Aorta (tissue), 5 donors: ENCODE data around the gene TAS2R41. TPM values are rescaled to one million over a fixed set of nuclear protein-coding genes. Genes with fewer than 3 reads are reported as not detected.

Experiments
- ATAC-seq: fragments of 200-7000 bp; cut with Tn5 transposase; one replicate; pipeline ENCODE4 v1.9.1; 2022; ENCODE audit warnings: moderate library complexity; ENCODE audit not compliant: low FRiP score
- DNase-seq, 2 donors: peaks; one replicate each; pipeline ENCODE4 v3.0.0-alpha.2; 2020
- H3K27ac ChIP-seq, 2 donors: one replicate each; pipeline ENCODE4 v1.5.1; 2013; ENCODE audit warnings: low read length in 2 of 2, mild to moderate bottlenecking in 2 of 2, moderate library complexity in 2 of 2, control low read depth in 1 of 2, inconsistent platforms in 1 of 2, low read depth in 1 of 2
- H3K27me3 ChIP-seq, 2 donors: one replicate each; pipeline ENCODE4 v1.6.1; 2013; ENCODE audit warnings: control low read depth in 1 of 2, low read length in 1 of 2, mild to moderate bottlenecking in 1 of 2, moderate library complexity in 1 of 2; ENCODE audit not compliant: insufficient read depth in 2 of 2, control insufficient read depth in 1 of 2
- H3K36me3 ChIP-seq, 2 donors: one replicate each; pipeline ENCODE4 v1.6.1; 2013; ENCODE audit warnings: control low read depth in 1 of 2, low read length in 1 of 2, mild to moderate bottlenecking in 1 of 2; ENCODE audit not compliant: insufficient read depth in 2 of 2, control insufficient read depth in 1 of 2
- H3K4me1 ChIP-seq, 2 donors: one replicate each; pipeline ENCODE4 v1.6.1; 2013; ENCODE audit warnings: low read length in 2 of 2, control low read depth in 1 of 2, mild to moderate bottlenecking in 1 of 2, moderate library complexity in 1 of 2; ENCODE audit not compliant: insufficient read depth in 2 of 2, control insufficient read depth in 1 of 2
- H3K4me3 ChIP-seq, 2 donors: one replicate each; pipeline ENCODE4 v1.5.1; 2013; ENCODE audit warnings: low read length in 2 of 2, control low read depth in 1 of 2, mild to moderate bottlenecking in 1 of 2
- H3K9me3 ChIP-seq: one replicate; pipeline ENCODE4 v1.6.1; 2013; ENCODE audit warnings: mild to moderate bottlenecking, low read length; ENCODE audit not compliant: control insufficient read depth
- WGBS, 2 donors: extraction: QIAGEN DNeasy Blood & Tissue Kit; methylation state at CpG; one replicate each; pipeline ENCODE4 v1.1.7; 2013; 5-methylcytosine and 5-hydroxymethylcytosine counted together
- intact Hi-C, 2 donors: fragments of 100-400 bp; cut with DNase I; formaldehyde crosslinking; loops; one replicate each; pipeline versions ENCODE4 v1.14.2 to v1.15.0; 2022
- polyA plus RNA-seq, 2 donors: library from polyadenylated mRNA; stranded (reverse); fragments of 200-250 nt; gene quantifications; one replicate each; pipeline ENCODE4 v1.2.3, GENCODE V29; 2013
- total RNA-seq, 2 donors: library from RNA; stranded (reverse); fragmentation: NEBNext Ultra II Directional; extraction: Animal tissue kit (Norgen Biotek cat#: 25700); gene quantifications; one replicate each; pipeline ENCODE4 v1.2.1, GENCODE V29; 2021
- donor health status: healthy with polysubstance abuse.
- donor health status: Bipolar disorder and iron deficiency.
- donor health status: DM: no; HTN: no; CAD: no.
- donor health status: DM: no; HTN: no; CAD: no.
- donor health status: DM: yes; HTN: yes; CAD: no.

Gene TAS2R41
- total and polyA plus RNA-seq, 4 donors = 0.69 to 1.0 TPM; not detected in 2

DNA sequence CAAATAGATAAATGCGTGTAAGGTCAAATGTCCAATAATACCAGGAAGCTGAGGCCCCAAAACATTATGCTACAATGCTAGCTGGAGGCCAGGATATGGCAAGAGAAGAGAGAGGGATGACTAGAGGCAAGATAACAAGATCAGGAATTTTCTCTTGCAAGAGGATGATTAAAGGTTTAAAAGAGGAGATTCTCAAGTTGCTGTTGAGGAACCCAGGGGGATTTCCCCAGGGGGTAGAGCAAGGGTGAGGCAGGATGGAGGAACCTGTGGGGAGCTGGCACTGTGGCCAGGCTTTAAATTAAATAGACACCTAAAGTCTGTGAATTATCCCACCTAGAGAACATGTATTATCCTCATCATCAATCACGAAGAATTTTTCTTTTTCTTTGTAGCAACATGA is 37.8 kb upstream of the TAS2R41 start:
- ATAC-seq = no peak
- intact Hi-C loops = no loop called here
- H3K27me3 ChIP-seq = no peaks in the 10 kb centered on the region
- H3K4me3 ChIP-seq = no peak overlapping the region
- H3K36me3 ChIP-seq = no peaks in the 10 kb centered on the region
- no peak overlapping the region for H3K27ac ChIP-seq
- no peaks in the 10 kb centered on the region for H3K9me3 ChIP-seq
- DNase-seq = no peak
- H3K4me1 ChIP-seq = no peaks in the 10 kb centered on the region
- whole genome bisulfite sequencing, 2 donors = 94 to 97% methylated on average over 2 of the region's 2 CpGs

DNA sequence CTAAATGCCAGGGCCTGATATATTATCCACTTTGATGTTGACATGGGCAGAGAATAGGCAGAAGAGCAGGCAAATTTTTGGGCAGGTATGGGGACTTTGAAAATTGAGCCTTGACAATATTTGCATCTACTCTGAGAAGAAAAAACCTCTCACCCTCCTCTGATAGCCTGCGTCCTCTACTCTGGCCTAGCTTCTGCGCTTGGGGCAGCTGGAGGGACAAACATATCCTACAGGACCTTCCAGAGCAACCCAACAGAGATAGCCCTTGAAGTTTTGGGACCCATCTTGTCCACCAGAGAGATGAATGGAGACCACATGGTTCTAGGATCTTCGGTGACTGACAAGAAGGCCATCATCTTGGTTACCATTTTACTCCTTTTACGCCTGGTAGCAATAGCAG is 34.5 kb upstream of the TAS2R41 start, which contains the start of gene TAS2R60:
Gene TAS2R60 (plus strand): TSS at position 301 of the 400 bp plus-strand sequence. CDS start 0 bp downstream, at position 301.
- H3K4me1 ChIP-seq = no peaks in the 10 kb centered on the region
- WGBS, 2 donors = 72% methylated on average over 4 of the region's 4 CpGs
- H3K36me3 ChIP-seq = no peaks in the 10 kb centered on the region
- no peaks in the 10 kb centered on the region for H3K9me3 ChIP-seq
- no peak within 1 kb of the TSS for H3K4me3 ChIP-seq
- ATAC-seq (no peak), DNase-seq (no peak)
- no peak within 1 kb of the TSS for H3K27ac ChIP-seq
- no peaks in the 10 kb centered on the region for H3K27me3 ChIP-seq
- intact Hi-C loops = no loop called here

DNA sequence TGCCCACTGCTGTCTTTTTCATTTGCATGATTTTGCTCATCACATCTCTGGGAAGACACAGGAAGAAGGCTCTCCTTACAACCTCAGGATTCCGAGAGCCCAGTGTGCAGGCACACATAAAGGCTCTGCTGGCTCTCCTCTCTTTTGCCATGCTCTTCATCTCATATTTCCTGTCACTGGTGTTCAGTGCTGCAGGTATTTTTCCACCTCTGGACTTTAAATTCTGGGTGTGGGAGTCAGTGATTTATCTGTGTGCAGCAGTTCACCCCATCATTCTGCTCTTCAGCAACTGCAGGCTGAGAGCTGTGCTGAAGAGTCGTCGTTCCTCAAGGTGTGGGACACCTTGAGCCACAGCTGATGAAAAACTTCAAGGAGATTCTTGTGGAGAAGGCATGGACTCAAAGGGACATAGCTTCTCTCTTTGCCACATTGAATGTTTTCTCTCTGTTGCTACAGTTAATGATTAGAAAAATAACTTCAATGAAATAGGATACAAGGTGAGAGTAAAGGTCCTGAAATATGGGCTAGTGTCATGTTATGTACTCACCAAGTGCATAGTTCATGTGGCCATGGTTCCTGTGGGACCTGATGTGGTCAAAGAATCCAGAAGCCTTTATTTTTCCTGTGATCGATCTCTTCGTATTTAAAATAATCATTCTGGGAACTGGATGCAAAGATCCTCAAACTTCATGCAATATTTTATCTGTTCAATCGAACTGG is 33.5 kb upstream of the TAS2R41 start:
- WGBS, 2 donors = 86 to 88% methylated on average over 6 of the region's 6 CpGs
- DNase-seq (no peak), ATAC-seq (no peak)
- no peaks in the 10 kb centered on the region for H3K9me3 ChIP-seq
- H3K36me3 ChIP-seq = no peaks in the 10 kb centered on the region
- no peaks in the 10 kb centered on the region for H3K4me1 ChIP-seq
- H3K27ac ChIP-seq = no peak overlapping the region
- intact Hi-C loops = no loop called here
- H3K27me3 ChIP-seq = no peaks in the 10 kb centered on the region
- no peak overlapping the region for H3K4me3 ChIP-seq

DNA sequence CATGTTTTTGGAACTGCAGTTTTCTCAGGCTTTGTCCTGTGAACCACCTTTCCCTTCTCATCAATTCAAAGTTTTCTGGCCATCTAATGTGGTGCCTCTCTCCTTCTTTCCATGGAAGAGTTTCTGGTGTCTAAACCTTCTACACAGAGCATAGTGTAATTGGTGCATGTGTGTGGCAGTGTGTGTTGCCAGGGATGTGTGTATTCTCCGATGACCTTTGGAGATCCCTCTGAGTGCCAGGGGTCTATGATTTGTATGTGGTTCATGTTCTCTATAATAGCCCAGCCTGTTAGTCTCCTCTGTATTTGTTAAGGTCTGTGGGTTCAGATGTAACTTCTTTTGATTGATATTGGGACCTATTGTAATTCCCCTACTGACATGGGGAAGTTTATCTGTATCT is 32.9 kb upstream of the TAS2R41 start:
- Histone ChIP-seq H3K36me3 (no peaks in the 10 kb centered on the region), H3K4me3 (no peak overlapping the region), H3K27ac (no peak overlapping the region), H3K27me3 (no peaks in the 10 kb centered on the region), H3K9me3 (no peaks in the 10 kb centered on the region), H3K4me1 (no peaks in the 10 kb centered on the region)
- DNase-seq (no peak), ATAC-seq (no peak)
- 93 to 100% methylated on average over 1 of the region's 1 CpG for WGBS, 2 donors
- intact Hi-C loops = no loop called here

DNA sequence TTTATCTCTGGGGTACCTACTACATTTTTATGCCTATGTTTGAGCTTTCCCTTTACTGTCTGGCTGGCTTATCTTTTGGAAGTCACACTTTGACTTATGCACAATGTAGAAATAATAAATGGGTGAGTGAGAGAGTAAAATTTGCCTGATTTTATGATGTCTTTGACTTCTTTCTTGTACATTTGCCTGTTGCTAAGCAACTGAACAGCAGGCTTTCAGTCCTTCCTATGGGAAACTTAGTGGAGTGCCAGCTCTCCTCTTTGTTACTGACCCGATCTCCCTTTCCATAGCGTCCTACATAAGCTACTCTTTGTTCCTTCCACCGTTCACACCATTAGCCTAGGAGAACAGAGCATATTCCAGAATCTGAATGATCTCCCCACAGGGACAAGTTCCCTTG is 30.2 kb upstream of the TAS2R41 start:
- ATAC-seq = no peak
- H3K27ac ChIP-seq = no peak overlapping the region
- H3K4me3 ChIP-seq = no peak overlapping the region
- WGBS, 2 donors = 20 to 30% methylated on average over 3 of the region's 3 CpGs
- H3K27me3 ChIP-seq = no peaks in the 10 kb centered on the region
- no peak for DNase-seq
- H3K9me3 ChIP-seq = no peaks in the 10 kb centered on the region
- no peaks in the 10 kb centered on the region for H3K36me3 ChIP-seq
- no peaks in the 10 kb centered on the region for H3K4me1 ChIP-seq
- intact Hi-C loops = no loop called here

- 82 to 94% methylated on average over 5 of the region's 5 CpGs for WGBS, 2 donors
- no peak for ATAC-seq
- no peak overlapping the region for H3K27ac ChIP-seq
- intact Hi-C loops = no loop called here
- no peaks in the 10 kb centered on the region for H3K36me3 ChIP-seq
- H3K4me3 ChIP-seq = no peak overlapping the region
- no peaks in the 10 kb centered on the region for H3K4me1 ChIP-seq
- no peaks in the 10 kb centered on the region for H3K27me3 ChIP-seq
- DNase-seq = no peak
- H3K9me3 ChIP-seq = no peaks in the 10 kb centered on the region
Measured at GRCh38 chr7:143448429-143448828, 29.2 kb upstream of the TAS2R41 start.

DNA sequence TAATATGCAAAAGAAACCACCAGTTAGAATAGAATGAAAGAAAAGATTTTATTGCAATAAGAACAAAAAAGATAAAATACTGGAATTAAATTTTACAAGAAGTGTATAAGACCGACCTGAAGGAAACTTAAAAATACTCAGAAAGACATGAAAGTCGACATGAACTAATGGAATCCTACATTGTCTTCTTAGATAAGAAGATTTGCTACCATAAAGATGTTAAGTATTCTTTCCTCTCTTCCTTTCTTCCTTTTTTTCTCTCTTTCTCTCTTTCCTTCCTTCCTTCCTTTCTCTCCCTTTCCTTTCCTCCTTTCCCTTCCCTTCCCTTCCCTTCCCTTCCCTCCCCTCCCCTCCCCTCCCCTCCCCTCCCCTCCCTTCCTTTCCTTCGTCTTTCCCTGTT is 27.9 kb upstream of the TAS2R41 start:
- no peaks in the 10 kb centered on the region for H3K9me3 ChIP-seq
- ATAC-seq = no peak
- H3K27me3 ChIP-seq = no peaks in the 10 kb centered on the region
- H3K36me3 ChIP-seq = no peaks in the 10 kb centered on the region
- no peak overlapping the region for H3K27ac ChIP-seq
- H3K4me1 ChIP-seq = no peaks in the 10 kb centered on the region
- intact Hi-C loops = no loop called here
- DNase-seq = no peak
- H3K4me3 ChIP-seq = no peak overlapping the region
- whole genome bisulfite sequencing, 2 donors = 80 to 88% methylated on average over 2 to 3 of the region's 3 CpGs

- ATAC-seq = no peak
- Histone ChIP-seq H3K27ac (no peak overlapping the region), H3K4me1 (no peaks in the 10 kb centered on the region), H3K27me3 (no peaks in the 10 kb centered on the region), H3K36me3 (no peaks in the 10 kb centered on the region), H3K9me3 (no peaks in the 10 kb centered on the region), H3K4me3 (no peak overlapping the region)
- intact Hi-C loops = no loop called here
- DNase-seq = no peak
Measured at GRCh38 chr7:143451122-143451521, 26.6 kb upstream of the TAS2R41 start.

- WGBS, 2 donors = 79 to 81% methylated on average over 1 of the region's 1 CpG
- intact Hi-C loops = no loop called here
Measured at GRCh38 chr7:143451746-143452145, 25.9 kb upstream of the TAS2R41 start.

More at GRCh38 chr7:143451746-143452145, 25.9 kb upstream of the TAS2R41 start:
- ATAC-seq = no peak
- no peak for DNase-seq
- Histone ChIP-seq H3K36me3 (no peaks in the 10 kb centered on the region), H3K4me3 (no peak overlapping the region), H3K9me3 (no peaks in the 10 kb centered on the region), H3K27me3 (no peaks in the 10 kb centered on the region), H3K4me1 (no peaks in the 10 kb centered on the region), H3K27ac (no peak overlapping the region)
